AML-193 (cell line): ENCODE measurements around the gene HMHB1.
"Not testable (repeated sequence)": the region's sequence is repeated elsewhere in the genome, so short reads cannot be mapped to it uniquely, and the experiment has no call there.

Source experiments
- DNase-seq, 2 experiments: peaks; one replicate each; lab custom pipeline; 2025; lab: John Stamatoyannopoulos, UW

The HMHB1 gene

DNA sequence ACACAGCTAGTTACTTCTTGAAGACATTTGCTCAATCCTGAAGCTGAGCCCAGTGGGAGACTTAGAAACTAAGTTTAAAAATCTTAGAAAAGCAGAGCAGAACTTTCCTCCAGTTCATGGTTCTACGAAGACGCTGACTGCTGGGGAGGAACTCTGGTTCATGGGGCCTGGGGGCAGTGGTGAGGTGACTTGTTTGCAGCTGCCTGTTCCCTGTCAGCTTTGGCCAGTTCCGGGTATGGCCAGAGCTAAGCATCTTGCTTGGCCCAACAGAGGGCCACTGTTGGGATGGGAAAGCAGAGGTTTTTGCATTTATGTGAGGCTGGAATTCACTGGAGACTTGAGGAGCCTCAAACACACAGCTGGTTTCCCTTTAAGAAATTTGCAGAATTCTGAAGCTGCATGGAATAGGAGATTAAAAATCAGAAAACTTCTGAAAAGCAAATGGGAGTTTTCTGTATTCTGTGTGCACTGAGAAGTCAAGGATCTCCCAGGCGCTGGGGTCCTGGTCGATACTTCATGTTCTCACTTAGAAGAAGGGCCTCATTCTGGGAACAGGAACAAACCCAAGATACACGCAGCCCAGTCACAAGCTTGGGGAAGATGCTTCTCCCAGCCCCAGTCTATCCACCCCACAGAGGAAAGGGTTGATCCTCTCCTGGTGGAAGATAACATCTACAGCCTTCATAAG, 10.6 kb upstream of the HMHB1 start:
- no peak for DNase-seq

DNA sequence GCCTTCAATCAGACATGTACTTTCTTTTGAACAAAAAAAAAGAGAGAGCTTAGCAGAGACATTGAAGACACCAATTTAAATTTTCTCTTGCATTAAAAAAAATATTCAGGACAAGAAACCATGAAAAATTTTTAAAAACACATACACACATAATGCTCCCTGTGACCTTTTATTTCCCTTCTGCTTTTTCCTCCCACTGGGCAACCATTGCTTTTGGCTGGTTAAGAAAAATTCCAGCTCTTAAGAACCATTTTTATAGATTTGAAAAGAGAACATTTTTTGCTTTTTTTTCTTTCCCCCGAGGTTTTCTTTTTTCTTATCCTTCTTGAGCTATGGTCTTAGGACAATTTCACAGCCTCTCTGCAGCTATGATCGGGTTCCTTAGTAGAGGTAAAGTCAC, 6.1 kb upstream of the HMHB1 start:
- no peak for DNase-seq

DNA sequence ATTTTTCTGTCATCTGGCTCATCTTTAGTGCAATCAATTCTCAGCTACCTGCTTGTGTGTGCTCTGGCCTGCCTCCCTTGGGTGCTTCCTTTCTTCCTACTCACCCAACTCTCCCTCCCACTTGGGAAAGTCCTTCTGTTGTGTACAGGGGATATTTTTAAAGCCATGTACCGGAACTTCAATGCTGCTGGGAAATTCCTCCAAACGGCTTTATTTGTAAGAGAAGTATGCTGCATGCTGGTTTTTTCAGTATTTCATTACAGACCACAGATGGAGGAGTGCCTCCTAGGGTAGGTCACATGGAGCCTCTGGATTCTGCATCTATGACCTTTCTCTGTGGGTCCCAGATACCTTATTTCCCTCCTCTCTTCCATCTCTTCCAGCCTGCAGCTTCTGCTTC, 5.4 kb upstream of the HMHB1 start:
- no peak for DNase-seq

DNA sequence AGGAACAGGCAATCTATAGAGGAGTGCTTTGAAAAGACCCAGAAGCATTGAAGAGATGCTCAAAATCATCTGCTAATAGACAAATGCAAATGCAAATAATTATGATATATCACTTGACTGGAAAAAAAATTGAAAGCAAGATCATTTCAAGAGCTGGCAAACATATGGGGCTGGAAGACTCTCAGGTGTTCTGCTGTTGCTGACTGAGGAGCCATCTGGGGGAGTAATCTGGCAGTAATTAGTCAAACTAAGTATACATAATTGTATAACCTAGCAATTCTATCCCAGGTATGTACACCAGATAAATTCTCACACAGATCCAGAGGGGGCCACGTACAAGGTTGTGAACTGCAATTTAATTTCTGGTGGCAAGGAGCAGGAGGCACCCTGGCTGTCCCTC, 4.6 kb upstream of the HMHB1 start:
- no peak for DNase-seq

- not testable (repeated sequence) for DNase-seq
These were observed 4.4 kb downstream of the HMHB1 start for GRCh38 chr5:143816370-143816769.

DNA sequence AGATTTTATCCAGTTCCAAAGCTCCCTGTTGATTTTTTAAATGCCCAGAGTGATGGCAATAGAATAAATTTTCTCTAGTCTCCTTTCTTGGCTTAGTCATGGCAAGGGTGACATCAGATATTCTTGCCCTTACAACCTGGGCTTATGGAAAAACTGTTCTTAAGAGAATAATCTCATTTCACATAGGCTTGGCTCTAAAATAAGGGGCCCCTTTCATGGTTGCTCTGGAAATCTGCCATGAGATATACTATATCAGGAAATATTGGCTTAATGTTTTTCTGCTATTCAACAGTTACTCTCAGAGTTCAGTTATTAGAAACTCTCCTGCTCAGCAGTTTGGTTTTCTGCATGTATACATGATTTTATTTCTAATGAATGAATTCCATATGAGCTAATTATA, 7.8 kb downstream of the HMHB1 start:
- DNase-seq = no peak

GRCh38 chr5:143820451-143820850, 8.5 kb downstream of the HMHB1 start:
- no peak for DNase-seq

GRCh38 chr5:143824851-143825720, 13.1 kb downstream of the HMHB1 start:
- DNase-seq = peak; percentile 39 to 53

- no peak for DNase-seq
These were observed 15.0 kb downstream of the HMHB1 start for GRCh38 chr5:143826951-143827444.

- no peak for DNase-seq
These were observed 16.7 kb downstream of the HMHB1 start for GRCh38 chr5:143828710-143829109.

DNA sequence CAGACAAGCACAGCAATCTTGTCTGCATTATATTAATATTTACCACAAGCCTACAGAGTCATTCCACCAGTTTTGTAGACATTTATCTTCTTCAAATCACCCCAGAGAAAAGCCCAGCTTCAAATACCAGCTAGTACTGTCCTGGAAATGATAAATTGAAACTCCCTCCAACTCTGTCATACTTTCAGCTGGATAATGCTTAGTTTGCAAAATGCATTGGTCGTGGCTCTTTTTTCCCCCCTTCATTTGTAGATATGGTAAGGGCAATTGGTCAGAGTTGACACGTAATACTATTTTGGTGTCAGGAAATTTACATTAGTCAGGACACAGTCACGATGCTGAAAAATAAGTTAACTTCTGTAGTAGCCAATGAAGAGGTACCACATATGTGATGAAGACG, 21.2 kb downstream of the HMHB1 start:
- DNase-seq = no peak

DNA sequence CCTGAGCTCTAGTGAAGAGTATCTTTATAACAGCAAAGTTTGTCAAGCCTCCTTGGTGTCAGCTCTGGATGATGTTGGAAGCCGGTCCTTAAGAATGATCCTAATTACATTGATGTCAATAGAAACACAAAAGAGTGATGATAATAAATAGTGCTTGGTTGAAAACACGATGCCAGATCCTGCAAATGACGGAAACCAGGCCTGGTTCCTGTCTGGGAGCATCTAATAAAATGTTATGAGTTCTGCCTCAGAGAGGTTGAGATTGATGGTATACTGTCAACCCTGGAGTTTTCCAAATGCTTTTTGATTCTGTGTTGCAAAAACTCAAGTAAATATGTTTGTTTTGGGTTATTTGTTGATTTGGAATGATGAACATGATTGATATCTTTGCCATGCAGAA, 23.3 kb downstream of the HMHB1 start:
- DNase-seq = no peak

DNA sequence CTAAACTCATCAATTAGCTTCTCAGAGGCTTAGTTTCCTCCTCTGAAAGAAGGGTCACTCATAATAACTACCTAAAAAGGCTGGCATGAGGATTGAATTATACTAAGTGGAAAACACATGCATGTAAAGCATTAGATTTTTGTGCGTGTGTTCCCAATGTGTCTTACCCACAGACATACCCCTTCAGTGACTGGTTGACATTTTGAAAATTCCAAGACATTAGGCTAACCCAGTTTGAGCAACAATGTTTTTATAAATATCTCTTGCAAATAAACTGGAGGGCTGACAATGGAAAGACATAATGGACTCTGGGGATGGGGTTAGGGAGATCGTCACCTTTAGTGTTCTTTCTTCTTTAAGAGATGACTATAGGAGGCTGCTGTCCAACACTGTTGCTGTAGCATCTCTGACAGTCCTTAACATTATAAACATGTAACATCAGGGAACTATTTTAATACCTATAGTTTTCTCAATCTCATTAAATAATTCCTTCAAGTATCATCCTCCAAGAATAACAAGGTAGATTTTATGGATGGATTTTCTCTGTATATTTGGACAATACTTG, 24.3 kb downstream of the HMHB1 start:
- DNase-seq = no peak

- no peak for DNase-seq
These were observed 25.4 kb downstream of the HMHB1 start for GRCh38 chr5:143837306-143837848.

DNA sequence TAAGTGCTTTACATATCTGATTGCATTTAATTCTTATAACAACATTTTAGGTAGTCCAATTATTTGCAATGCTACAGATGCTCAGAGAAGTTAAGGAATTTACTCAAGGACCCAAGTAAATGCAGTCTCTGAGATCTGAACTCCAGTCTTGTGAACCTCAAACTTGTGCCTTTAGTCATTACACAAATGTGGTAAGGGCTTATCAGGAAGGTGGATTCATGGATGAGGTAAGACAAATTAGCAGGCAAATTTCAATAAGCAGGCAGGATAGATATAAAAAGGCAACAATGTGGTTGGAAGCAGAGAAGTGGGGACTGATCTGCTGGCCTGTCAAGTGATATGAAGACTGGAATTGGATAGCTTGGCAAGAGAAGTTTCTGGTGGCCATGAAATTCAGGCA, 29.5 kb downstream of the HMHB1 start:
- no peak for DNase-seq

DNA sequence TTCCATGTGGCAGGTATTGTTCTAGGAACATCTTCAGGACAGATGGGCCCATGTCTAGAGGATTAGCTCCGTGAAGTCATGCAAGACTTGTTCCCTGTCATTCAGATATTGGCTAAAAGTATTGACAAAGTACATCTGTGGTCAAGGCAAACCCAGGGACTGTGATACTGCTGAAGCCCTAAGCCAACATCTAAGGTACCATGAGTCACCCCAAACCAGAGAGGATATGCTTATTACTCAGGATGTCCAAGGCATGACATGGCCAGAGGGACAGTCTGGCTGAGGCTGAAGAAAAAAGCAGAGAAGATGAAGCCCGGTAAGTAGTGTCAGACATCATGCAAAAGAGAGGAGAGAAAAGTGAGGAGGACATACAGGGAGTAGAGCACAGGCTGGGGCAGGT, 31.0 kb downstream of the HMHB1 start:
- DNase-seq = no peak

DNA sequence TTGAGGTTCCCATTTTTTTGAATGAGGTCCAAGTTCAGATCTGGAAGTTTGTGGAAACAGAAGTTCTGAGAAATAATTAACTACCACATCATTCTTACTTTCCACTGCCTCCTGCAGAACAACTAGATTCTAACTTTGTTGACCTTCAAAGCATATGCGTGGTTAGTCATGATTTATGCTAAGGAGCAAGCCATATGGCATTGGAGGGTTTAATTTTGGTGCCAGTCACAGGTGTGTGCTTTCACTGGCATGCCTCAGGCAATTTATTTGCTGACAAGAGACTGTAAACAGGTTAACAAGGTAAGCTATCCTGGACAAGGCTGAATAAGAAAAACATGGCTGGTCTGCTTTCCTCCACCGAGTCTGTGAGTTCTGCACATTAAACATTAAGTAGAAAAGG, 31.5 kb downstream of the HMHB1 start:
- DNase-seq = no peak

- DNase-seq = no peak
These were observed 38.2 kb downstream of the HMHB1 start for GRCh38 chr5:143850050-143850683.

DNA sequence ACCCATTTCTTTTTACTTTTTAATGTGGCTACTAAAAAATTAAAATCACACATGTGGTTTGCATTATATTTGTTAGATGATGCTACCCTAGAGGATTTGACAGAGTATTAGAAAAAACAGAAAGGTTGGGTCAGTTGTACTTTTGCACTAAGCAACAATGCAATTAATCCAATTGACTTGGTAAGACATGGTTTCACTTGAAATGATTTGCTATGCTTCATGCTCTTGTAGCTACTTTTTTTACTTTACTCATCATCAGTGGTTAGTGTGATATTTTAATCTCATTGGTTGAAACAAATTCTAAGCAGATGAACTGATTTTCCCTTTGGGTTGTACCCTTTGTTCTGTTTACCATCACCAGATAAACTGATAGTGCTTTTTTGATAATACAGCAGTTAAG, 39.4 kb downstream of the HMHB1 start:
- no peak for DNase-seq

DNA sequence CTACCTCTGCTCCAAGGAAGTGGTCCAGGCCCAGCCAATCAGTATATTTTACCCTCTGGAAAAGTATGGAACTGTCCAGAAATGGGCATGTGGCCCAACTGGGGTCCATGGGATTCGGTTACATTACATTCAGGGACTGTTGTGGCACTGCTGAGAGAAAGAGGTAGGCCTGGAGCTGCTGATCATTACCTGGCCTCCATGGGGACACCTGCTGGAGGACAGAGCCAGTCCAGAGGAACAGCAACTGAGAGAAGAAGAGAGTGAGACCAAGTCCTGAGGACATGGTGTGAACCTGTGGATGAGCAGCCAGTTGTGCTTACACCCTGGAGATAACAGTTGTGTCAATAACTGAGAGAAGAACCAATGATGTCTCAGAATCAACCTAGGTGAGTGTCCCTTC, 48.2 kb downstream of the HMHB1 start:
- DNase-seq = no peak

GRCh38 chr5:143862271-143862670, 50.3 kb downstream of the HMHB1 start:
- DNase-seq = no peak

DNA sequence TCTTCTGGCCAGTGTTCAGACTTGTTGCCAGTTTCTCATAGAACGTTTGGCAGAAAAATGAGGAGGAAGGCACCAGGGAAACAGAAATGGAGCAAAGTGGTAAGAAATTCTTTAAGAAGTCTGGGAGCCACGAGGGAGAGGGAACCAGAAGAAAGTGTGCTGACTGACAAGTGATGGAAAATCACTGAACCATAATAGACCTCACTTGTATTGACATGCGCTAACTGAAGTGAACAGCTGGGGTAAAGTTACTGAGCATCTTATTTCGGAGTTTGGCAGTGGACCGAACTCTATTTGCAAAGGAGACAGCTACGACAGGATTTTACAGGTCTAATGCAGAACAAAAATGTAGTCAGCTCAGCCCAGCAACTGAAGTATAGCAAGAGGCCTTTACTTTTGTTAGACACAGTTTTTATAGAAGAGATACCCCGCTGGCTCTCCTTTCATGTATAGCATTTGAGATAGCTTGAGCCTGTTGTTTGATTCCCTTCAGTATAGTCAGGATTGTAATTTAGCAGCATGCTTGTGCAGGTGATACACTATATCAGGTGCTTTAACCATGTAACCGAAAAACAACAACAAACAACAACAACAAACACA, 53.6 kb downstream of the HMHB1 start:
- no peak for DNase-seq
